Sigmoid colon (tissue), 7 donors: ENCODE results near the gene TFCP2. TPM values are rescaled to one million over a fixed set of nuclear protein-coding genes. Genes with fewer than 3 reads are reported as not detected.

Experiments used
- DNase-seq: peaks from one replicate; pipeline ENCODE4 v3.0.0-alpha.2; 2019
- H3K27ac ChIP-seq, 4 donors: fragments of 200-600 bp; sonication (generic); one replicate each; pipeline ENCODE4 v1.5.1; 2016 to 2019; ENCODE audit warnings: mild to moderate bottlenecking in 1 of 4
- H3K27me3 ChIP-seq, 3 donors: fragments of 200-600 bp; sonication (generic); one replicate each; pipeline ENCODE4 v1.5.1; 2019; ENCODE audit warnings: mild to moderate bottlenecking in 1 of 3
- H3K36me3 ChIP-seq, 4 donors: fragments of 200-600 bp; sonication (generic); one replicate each; pipeline ENCODE4 v1.5.1; 2016 to 2019
- H3K4me1 ChIP-seq, 4 donors: fragments of 200-600 bp; sonication (generic); one replicate each; pipeline ENCODE4 v1.5.1; 2017 to 2019
- H3K4me3 ChIP-seq, 4 donors: fragments of 200-600 bp; sonication (generic); one replicate each; pipeline ENCODE4 v1.5.1; 2017 to 2019; ENCODE audit warnings: mild to moderate bottlenecking in 2 of 4, moderate library complexity in 1 of 4
- H3K9me3 ChIP-seq, 4 donors: fragments of 200-600 bp in 3 of 4; sonication (generic) in 3 of 4; one replicate each; pipeline versions ENCODE4 v1.5.1 to v1.6.1; 2013 to 2019
- CTCF ChIP-seq, 4 experiments: fragments of 450-650 bp in 3 of 4; fragments of 200-600 bp in 1 of 4; IDR thresholded peaks; one replicate each; pipeline ENCODE4 v1.5.1; 2016 to 2019; ENCODE audit warnings: antibody characterized with exemption in 4 of 4, mild to moderate bottlenecking in 3 of 4, moderate library complexity in 2 of 4
- EP300 ChIP-seq, 4 donors: sonication (generic); formaldehyde crosslinking; IDR thresholded peaks; one replicate each; pipeline ENCODE4 v1.6.1; 2017; ENCODE audit warnings: antibody characterized with exemption in 4 of 4
- POLR2A ChIP-seq, 2 donors: fragments of 450-650 bp; IDR thresholded peaks; one replicate each; pipeline ENCODE4 v1.6.1; 2016; ENCODE audit warnings: antibody characterized with exemption in 2 of 2, mild to moderate bottlenecking in 2 of 2, moderate library complexity in 2 of 2
- POLR2AphosphoS5 ChIP-seq, 4 donors: sonication (generic); formaldehyde crosslinking; IDR thresholded peaks; one replicate each; pipeline ENCODE4 v1.6.1; 2017; ENCODE audit warnings: antibody characterized with exemption in 4 of 4
- WGBS, 2 donors: extraction: QIAGEN DNeasy Blood & Tissue Kit; methylation state at CpG; one replicate each; pipeline ENCODE4 v1.1.7; 2013; 5-methylcytosine and 5-hydroxymethylcytosine counted together
- intact Hi-C: fragments of 100-400 bp; cut with DNase I; formaldehyde crosslinking; loops from one replicate; pipeline ENCODE4 v1.15.1; 2023
- polyA plus RNA-seq, 3 donors: library from polyadenylated mRNA; stranded (reverse); fragments of 200-250 nt; gene quantifications; one replicate each; pipeline ENCODE4 v1.2.3, GENCODE V29; 2013
- total RNA-seq, 4 donors: library from RNA; depleted of rRNA; stranded (reverse); fragments of >200 nt; gene quantifications; one replicate each; pipeline ENCODE4 v1.1.0, GENCODE V29; 2016
- donor health status: healthy with polysubstance abuse.
- donor health status: Bipolar disorder and iron deficiency.
- donor health status: healthy.

TFCP2 gene
- total and polyA plus RNA-seq, 7 donors: 10.4 to 18.1 (median 12.7) TPM

- H3K27me3 ChIP-seq: no peaks in the 10 kb centered on the region
- no peak for DNase-seq
- no peaks in the 10 kb centered on the region for H3K9me3 ChIP-seq
- peaks cover 0 to 38% (median 19%) of the 10 kb centered on the region in 4 donors for H3K4me1 ChIP-seq
- peaks cover 0 to 31% (median 7%) of the 10 kb centered on the region in 4 donors for H3K36me3 ChIP-seq
- WGBS, 2 donors: 82 to 92% methylated on average over 10 of the region's 10 CpGs
- intact Hi-C loops: no loop called here
- peak overlapping the region in 1 of 4 donors; percentile 38 for H3K27ac ChIP-seq
- TF ChIP-seq EP300 (IDR thresholded peaks at IDR 0.05): no peak
- no peak overlapping the region for H3K4me3 ChIP-seq
These were observed 96.6 kb downstream of the TFCP2 start for GRCh38 chr12:51076236-51076930.

GRCh38 chr12:51075390-51075789 lies 97.5 kb downstream of the TFCP2 start:
- intact Hi-C loops: no loop called here
- peaks cover 0 to 32% (median 15%) of the 10 kb centered on the region in 4 donors for H3K4me1 ChIP-seq
- no peak overlapping the region for H3K27ac ChIP-seq
- no peaks in the 10 kb centered on the region for H3K9me3 ChIP-seq
- WGBS, 2 donors: 92 to 95% methylated on average over 5 of the region's 5 CpGs
- no peaks in the 10 kb centered on the region for H3K27me3 ChIP-seq
- H3K4me3 ChIP-seq: no peak overlapping the region
- H3K36me3 ChIP-seq: peaks cover under 1 to 41% (median 10%) of the 10 kb centered on the region in 4 donors
- DNase-seq: no peak
- TF ChIP-seq POLR2A (IDR thresholded peaks at IDR 0.05) (no peak), CTCF (IDR thresholded peaks at IDR 0.05) (no peak), EP300 (IDR thresholded peaks at IDR 0.05) (no peak), POLR2AphosphoS5 (IDR thresholded peaks at IDR 0.05) (no peak)

GRCh38 chr12:51071663-51072062 lies 101.3 kb downstream of the TFCP2 start:
- no peak for TF ChIP-seq CTCF (IDR thresholded peaks at IDR 0.05)
- TF ChIP-seq EP300 (IDR thresholded peaks at IDR 0.05): no peak
- TF ChIP-seq POLR2AphosphoS5 (IDR thresholded peaks at IDR 0.05): no peak
- TF ChIP-seq POLR2A (IDR thresholded peaks at IDR 0.05): no peak
- Histone ChIP-seq H3K4me1 (peaks cover 0 to 21% (median 6%) of the 10 kb centered on the region in 4 donors), H3K4me3 (no peak overlapping the region), H3K27ac (peak overlapping the region in 1 of 4 donors; percentile 67), H3K9me3 (no peaks in the 10 kb centered on the region), H3K36me3 (peaks cover 19 to 77% (median 29%) of the 10 kb centered on the region in 4 donors), H3K27me3 (no peaks in the 10 kb centered on the region)
- no peak for DNase-seq
- intact Hi-C loops: no loop called here
- WGBS, 2 donors: 85 to 86% methylated on average over 2 of the region's 2 CpGs

- peak overlapping the region in 1 of 4 donors; percentile 25 for H3K27ac ChIP-seq
- no peak for DNase-seq
- H3K36me3 ChIP-seq: peaks cover 19 to 94% (median 36%) of the 10 kb centered on the region in 4 donors
- peaks cover 0 to 9% (median 2%) of the 10 kb centered on the region in 4 donors for H3K4me1 ChIP-seq
- no peaks in the 10 kb centered on the region for H3K9me3 ChIP-seq
- intact Hi-C loops: no loop called here
- WGBS, 2 donors: 92 to 95% methylated on average over 3 of the region's 3 CpGs
- TF ChIP-seq CTCF (IDR thresholded peaks at IDR 0.05) (no peak), EP300 (IDR thresholded peaks at IDR 0.05) (no peak), POLR2AphosphoS5 (IDR thresholded peaks at IDR 0.05) (no peak), POLR2A (IDR thresholded peaks at IDR 0.05) (no peak)
- no peak overlapping the region for H3K4me3 ChIP-seq
- no peaks in the 10 kb centered on the region for H3K27me3 ChIP-seq
These were observed 102.9 kb downstream of the TFCP2 start for GRCh38 chr12:51070004-51070403.

GRCh38 chr12:51067771-51068170 lies 105.2 kb downstream of the TFCP2 start:
- 79 to 85% methylated on average over 7 of the region's 7 CpGs for WGBS, 2 donors
- Histone ChIP-seq H3K4me3 (no peak overlapping the region), H3K27ac (no peak overlapping the region), H3K9me3 (no peaks in the 10 kb centered on the region), H3K36me3 (peaks cover 34 to 98% (median 51%) of the 10 kb centered on the region in 4 donors), H3K27me3 (no peaks in the 10 kb centered on the region), H3K4me1 (peaks cover 0 to 9% (median 0%) of the 10 kb centered on the region in 4 donors)
- intact Hi-C loops: no loop called here
- no peak for DNase-seq
- TF ChIP-seq POLR2A (IDR thresholded peaks at IDR 0.05): no peak
